H1 (cell line): ENCODE data around the gene ARHGAP42.
"Not testable (repeated sequence)": the region's sequence is repeated elsewhere in the genome, so short reads cannot be mapped to it uniquely, and the experiment has no call there.

ENCODE experiments used
- ATF2 ChIP-seq: IDR thresholded peaks from 2 replicates; pipeline ENCODE4 v1.6.1; 2012; ENCODE audit warnings: low read length, inconsistent platforms
- CHD2 ChIP-seq: IDR thresholded peaks from 2 replicates; pipeline ENCODE4 v1.6.1; 2012; ENCODE audit warnings: low read length, improper control_type of control experiment
- CTCF ChIP-seq, 3 experiments: IDR thresholded peaks; 1 replicate in 2 of 3; 2 replicates in 1 of 3; pipeline versions ENCODE4 v1.5.1 to v1.6.1; 2011; ENCODE audit warnings: low read length in 3 of 3, mild to moderate bottlenecking in 3 of 3, inconsistent platforms in 2 of 3, low read depth in 1 of 3, moderate library complexity in 1 of 3; ENCODE audit not compliant: insufficient read depth in 1 of 3; ENCODE audit errors: control extremely low read depth in 1 of 3
- KDM5A ChIP-seq: fragments of 200-600 bp; IDR thresholded peaks from 2 replicates; pipeline ENCODE4 v1.7.1; 2012; ENCODE audit warnings: mild to moderate bottlenecking, low read length, inconsistent platforms, mixed read lengths
- POLR2A ChIP-seq, 2 experiments: IDR thresholded peaks; 1 replicate in 1 of 2; 2 replicates in 1 of 2; pipeline ENCODE4 v1.6.1; 2011; ENCODE audit warnings: low read depth in 2 of 2, low read length in 2 of 2, mild to moderate bottlenecking in 2 of 2; ENCODE audit errors: control extremely low read depth in 1 of 2
- POLR2AphosphoS5 ChIP-seq: IDR thresholded peaks from 2 replicates; pipeline ENCODE4 v1.6.1; 2011; ENCODE audit warnings: low read depth, low read length
- RAD21 ChIP-seq, 2 experiments: IDR thresholded peaks in 1 of 2; conservative IDR thresholded peaks in 1 of 2; 2 replicates each; pipeline ENCODE4 v1.6.1; 2011; ENCODE audit warnings: low read depth in 2 of 2, low read length in 2 of 2, improper control_type of control experiment in 1 of 2, inconsistent platforms in 1 of 2, mild to moderate bottlenecking in 1 of 2, moderate library complexity in 1 of 2
- RFX5 ChIP-seq: IDR thresholded peaks from 2 replicates; pipeline ENCODE4 v1.6.1; 2011; ENCODE audit warnings: low read depth, low read length, improper control_type of control experiment, borderline replicate concordance
- SAP30 ChIP-seq: fragments of 300-600 bp; sonication (generic); IDR thresholded peaks from 2 replicates; pipeline ENCODE4 v1.7.1; 2012; ENCODE audit warnings: low read length, moderate library complexity, mild to moderate bottlenecking, inconsistent platforms; ENCODE audit not compliant: insufficient read depth, insufficient replicate concordance
- SIN3A ChIP-seq, 2 experiments: IDR thresholded peaks in 1 of 2; conservative IDR thresholded peaks in 1 of 2; 2 replicates each; pipeline ENCODE4 v1.6.1; 2011 to 2012; ENCODE audit warnings: low read length in 2 of 2, improper control_type of control experiment in 1 of 2, low read depth in 1 of 2, mild to moderate bottlenecking in 1 of 2
- SP4 ChIP-seq: IDR thresholded peaks from 2 replicates; pipeline ENCODE4 v1.6.1; 2012; ENCODE audit warnings: low read length, inconsistent platforms
- TBP ChIP-seq: IDR thresholded peaks from 2 replicates; pipeline ENCODE4 v1.6.1; 2011; ENCODE audit warnings: low read depth, low read length, improper control_type of control experiment

- TF ChIP-seq POLR2A (IDR thresholded peaks at IDR 0.05; ENCODE audit: control extremely low read depth in 1 of 2, low read depth in 2 of 2, low read length in 2 of 2); CTCF (IDR thresholded peaks at IDR 0.05; ENCODE audit: control extremely low read depth in 1 of 3, insufficient read depth in 1 of 3, low read depth in 1 of 3, low read length in 3 of 3); SAP30; SIN3A (conservative IDR thresholded peaks at IDR 0.05 in 1 of 2, IDR thresholded peaks at IDR 0.05 in 1 of 2; ENCODE audit: low read depth in 1 of 2, low read length in 2 of 2); POLR2AphosphoS5; RFX5; RAD21 (IDR thresholded peaks at IDR 0.05 in 1 of 2, conservative IDR thresholded peaks at IDR 0.05 in 1 of 2; ENCODE audit: low read depth in 2 of 2, low read length in 2 of 2); SP4; ATF2; TBP; CHD2; KDM5A: not testable (repeated sequence)
Observed at GRCh38 chr11:100901471-100901870, 214.4 kb downstream of the ARHGAP42 start.
